ENCODE results near the gene COL6A2.

DNA sequence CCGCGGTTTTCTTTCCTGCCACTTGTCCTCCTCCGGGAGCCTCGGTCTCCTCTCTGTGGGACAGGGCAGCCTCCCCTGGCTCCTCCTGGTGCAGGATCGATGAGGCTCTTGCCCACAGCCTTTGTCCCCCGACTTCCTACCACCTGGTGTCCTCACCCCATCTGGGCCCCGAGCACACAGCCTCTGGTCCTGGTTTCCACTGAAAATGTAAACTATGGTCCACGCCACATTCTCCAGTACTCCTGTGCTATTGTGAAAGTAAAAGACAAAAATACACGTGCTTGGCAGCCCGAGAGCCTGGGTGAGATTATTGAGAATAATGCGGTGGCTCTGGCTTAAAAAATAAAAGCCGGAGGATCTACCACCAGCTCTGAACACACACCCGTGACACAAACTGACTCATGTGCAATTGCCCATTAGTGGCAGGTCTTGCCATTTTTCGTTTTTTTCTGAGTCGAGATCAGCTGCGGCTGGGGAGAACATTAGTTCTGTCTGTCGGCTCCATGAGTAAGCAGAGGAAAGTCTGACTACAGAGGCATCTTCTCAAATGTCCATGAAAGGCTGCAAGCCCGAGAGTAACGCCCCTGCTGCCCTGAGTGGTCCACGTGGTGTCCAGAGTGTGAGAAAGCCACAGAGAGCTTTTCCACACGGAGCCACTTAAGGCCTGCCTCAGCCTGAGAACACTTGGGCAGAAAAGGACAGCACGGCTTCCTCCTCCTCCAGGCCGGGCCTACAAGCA, 5.7 kb upstream of the COL6A2 start:
- TF ChIP-seq POLR2A (IDR thresholded peaks at IDR 0.05) (no peak), POLR2AphosphoS5 (IDR thresholded peaks at IDR 0.05) (peak in 2 of 3 donors; percentile 60 to 71)
- TF ChIP-seq, protein P1, sequence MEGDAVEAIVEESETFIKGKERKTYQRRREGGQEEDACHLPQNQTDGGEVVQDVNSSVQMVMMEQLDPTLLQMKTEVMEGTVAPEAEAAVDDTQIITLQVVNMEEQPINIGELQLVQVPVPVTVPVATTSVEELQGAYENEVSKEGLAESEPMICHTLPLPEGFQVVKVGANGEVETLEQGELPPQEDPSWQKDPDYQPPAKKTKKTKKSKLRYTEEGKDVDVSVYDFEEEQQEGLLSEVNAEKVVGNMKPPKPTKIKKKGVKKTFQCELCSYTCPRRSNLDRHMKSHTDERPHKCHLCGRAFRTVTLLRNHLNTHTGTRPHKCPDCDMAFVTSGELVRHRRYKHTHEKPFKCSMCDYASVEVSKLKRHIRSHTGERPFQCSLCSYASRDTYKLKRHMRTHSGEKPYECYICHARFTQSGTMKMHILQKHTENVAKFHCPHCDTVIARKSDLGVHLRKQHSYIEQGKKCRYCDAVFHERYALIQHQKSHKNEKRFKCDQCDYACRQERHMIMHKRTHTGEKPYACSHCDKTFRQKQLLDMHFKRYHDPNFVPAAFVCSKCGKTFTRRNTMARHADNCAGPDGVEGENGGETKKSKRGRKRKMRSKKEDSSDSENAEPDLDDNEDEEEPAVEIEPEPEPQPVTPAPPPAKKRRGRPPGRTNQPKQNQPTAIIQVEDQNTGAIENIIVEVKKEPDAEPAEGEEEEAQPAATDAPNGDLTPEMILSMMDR (IDR thresholded peaks at IDR 0.05 in 8 of 11, conservative IDR thresholded peaks at IDR 0.05 in 3 of 11), result no peak

Data from spleen (tissue), 7 donors.